Gastrocnemius medialis (tissue), 4 donors: ENCODE measurements around the gene LCN9. TPM values are rescaled to one million over a fixed set of nuclear protein-coding genes. Genes with fewer than 3 reads are reported as not detected.
"Not testable (repeated sequence)": the region's sequence is repeated elsewhere in the genome, so short reads cannot be mapped to it uniquely, and the experiment has no call there.

Source experiments
- ATAC-seq, 2 donors: fragments of 150-250 bp; one replicate each; pipeline ENCODE4 v1.9.1; 2016
- DNase-seq, 2 donors: peaks; one replicate each; pipeline ENCODE4 v3.0.0-alpha.2; 2019
- H3K27ac ChIP-seq, 4 donors: fragments of 200-600 bp; sonication (generic); 1 replicate in 1 of 4; 2 replicates in 3 of 4; pipeline ENCODE4 v1.5.1; 2016 to 2018; ENCODE audit warnings: mild to moderate bottlenecking in 2 of 4, moderate library complexity in 1 of 4
- H3K27me3 ChIP-seq, 3 donors: fragments of 200-600 bp; sonication (generic) in 2 of 3; 1 replicate in 1 of 3; 2 replicates in 2 of 3; pipeline versions ENCODE4 v1.5.1 to v1.6.0; 2016 to 2019; ENCODE audit warnings: mild to moderate bottlenecking in 1 of 3, moderate library complexity in 1 of 3
- H3K36me3 ChIP-seq, 2 donors: fragments of 200-600 bp; sonication (generic) in 1 of 2; one replicate each; pipeline ENCODE4 v1.5.1; 2017 to 2018
- H3K4me1 ChIP-seq, 2 donors: fragments of 200-600 bp; sonication (generic) in 1 of 2; one replicate each; pipeline ENCODE4 v1.5.1; 2016 to 2017; ENCODE audit warnings: mild to moderate bottlenecking in 2 of 2
- H3K4me3 ChIP-seq, 4 donors: fragments of 200-600 bp; sonication (generic) in 3 of 4; 1 replicate in 1 of 4; 2 replicates in 3 of 4; pipeline ENCODE4 v1.5.1; 2016 to 2019; ENCODE audit warnings: mild to moderate bottlenecking in 2 of 4
- H3K9me3 ChIP-seq, 3 donors: fragments of 200-600 bp; sonication (generic) in 2 of 3; 1 replicate in 1 of 3; 2 replicates in 2 of 3; pipeline ENCODE4 v1.5.1; 2016 to 2019
- CTCF ChIP-seq, 5 experiments: fragments of 450-650 bp in 3 of 5; fragments of 200-600 bp in 2 of 5; sonication (generic) in 2 of 5; IDR thresholded peaks in 4 of 5; conservative IDR thresholded peaks in 1 of 5; 1 replicate in 4 of 5; 2 replicates in 1 of 5; pipeline ENCODE4 v1.5.1; 2016 to 2019; ENCODE audit warnings: antibody characterized with exemption in 5 of 5, mild to moderate bottlenecking in 3 of 5, moderate library complexity in 3 of 5
- POLR2A ChIP-seq, 2 donors: fragments of 450-650 bp; IDR thresholded peaks; one replicate each; pipeline ENCODE4 v1.6.1; 2017; ENCODE audit warnings: antibody characterized with exemption in 2 of 2, mild to moderate bottlenecking in 2 of 2, moderate library complexity in 2 of 2
- in situ Hi-C, 4 donors: fragments of 200-750 bp; cut with MboI; loops; one replicate each; pipeline versions ENCODE4 v1.15.0 to v1.8.0; 2017; ENCODE audit warnings: low sequenced_read_pairs in 4 of 4
- intact Hi-C: fragments of 100-400 bp; cut with DNase I; formaldehyde crosslinking; loops from one replicate; pipeline ENCODE4 v1.15.1; 2023; ENCODE audit warnings: low total_unique reads
- total RNA-seq, 4 donors: library from RNA; depleted of rRNA; stranded (reverse); fragments of >200 nt; gene quantifications; one replicate each; pipeline versions ENCODE4 v1.1.0 to v1.2.3, GENCODE V29; 2016

Gene LCN9
- total RNA-seq, 4 donors from 2014 or later, result not detected

DNA sequence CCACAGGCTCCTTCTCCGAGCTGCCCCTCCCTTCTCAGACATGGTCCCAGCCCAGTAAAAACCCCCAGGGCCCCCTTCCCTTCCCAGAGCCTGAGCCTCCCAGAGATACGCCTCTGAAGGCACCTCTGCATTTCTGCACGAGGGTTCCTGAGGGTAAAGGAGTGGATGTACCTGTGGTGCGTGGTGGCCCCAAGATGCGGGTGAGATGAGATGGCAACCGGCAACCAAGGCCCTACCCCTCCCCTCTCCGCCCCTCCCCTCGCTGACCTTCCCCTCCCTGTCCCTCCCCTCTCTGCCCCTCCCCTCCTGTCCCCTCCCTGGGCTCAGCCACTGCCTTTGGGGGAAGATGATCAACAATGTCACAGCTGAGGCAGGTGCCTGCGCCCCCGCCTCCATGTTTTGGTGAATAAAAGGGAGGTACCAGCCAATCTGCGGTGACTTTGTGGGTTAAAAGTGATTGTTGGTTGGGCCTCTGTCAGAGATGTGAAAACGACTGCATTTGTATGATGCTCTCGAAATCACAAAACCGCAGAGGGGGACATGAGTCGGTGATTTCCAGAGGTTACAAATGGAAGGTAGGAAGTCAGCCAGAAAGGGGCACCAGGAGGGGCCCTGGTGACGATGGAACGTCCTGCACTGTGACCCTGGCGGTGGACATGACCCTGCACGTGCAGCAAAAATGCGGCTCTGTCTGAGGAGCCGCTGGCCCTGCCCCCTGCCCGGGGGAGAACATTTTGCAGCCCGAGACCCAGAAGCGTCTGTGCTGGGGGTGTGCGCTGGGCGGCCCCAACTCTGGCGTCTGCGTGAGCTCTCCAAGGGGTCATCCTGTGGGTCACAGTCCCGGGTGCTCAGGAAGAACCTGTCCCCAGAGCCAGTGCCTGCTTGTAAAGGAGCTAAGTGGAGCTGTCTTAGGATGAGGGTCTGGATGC, 3.7 kb downstream of the LCN9 start:
- Histone ChIP-seq H3K36me3 (no peaks in the 10 kb centered on the region), H3K27ac (no peak overlapping the region), H3K27me3 (peaks cover 4 to 19% (median 4%) of the 10 kb centered on the region in 3 donors), H3K9me3 (no peaks in the 10 kb centered on the region), H3K4me3 (no peak overlapping the region), H3K4me1 (no peaks in the 10 kb centered on the region)
- TF ChIP-seq POLR2A (IDR thresholded peaks at IDR 0.05), result no peak
- TF ChIP-seq CTCF (IDR thresholded peaks at IDR 0.05 in 4 of 5, conservative IDR thresholded peaks at IDR 0.05 in 1 of 5), result no peak
- in situ Hi-C loops (no loop called here), intact Hi-C loops (no loop called here)
- ATAC-seq (no peak), DNase-seq (no peak)

DNA sequence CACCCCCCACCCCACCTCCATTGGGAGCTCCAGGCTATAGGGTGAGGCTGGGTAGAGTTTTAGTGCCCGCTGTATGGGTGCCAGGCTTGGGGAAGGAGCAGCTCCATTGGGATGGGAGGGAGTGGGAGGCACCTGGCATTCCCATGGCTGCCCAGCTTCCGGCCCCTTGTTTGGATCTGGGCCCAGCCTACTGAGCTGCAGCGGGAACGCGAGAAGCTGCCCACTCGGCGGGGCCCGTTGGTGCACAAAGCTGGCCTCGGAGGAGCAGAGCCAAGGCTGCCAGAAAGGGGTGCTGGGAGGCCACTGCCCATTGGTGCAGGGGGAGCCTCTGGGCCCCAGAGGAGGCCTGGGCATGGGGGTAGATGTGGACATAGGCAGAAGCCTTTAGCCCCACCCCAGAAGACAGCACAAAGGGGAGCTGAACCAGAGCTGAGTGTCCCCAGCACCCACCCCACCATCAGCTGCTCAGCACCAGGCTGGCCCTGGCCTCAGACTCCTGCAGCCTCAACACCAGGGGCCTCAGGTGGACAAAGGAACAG, 4.4 kb downstream of the LCN9 start:
- no peaks in the 10 kb centered on the region for H3K9me3 ChIP-seq
- TF ChIP-seq CTCF (IDR thresholded peaks at IDR 0.05 in 4 of 5, conservative IDR thresholded peaks at IDR 0.05 in 1 of 5) (no peak), POLR2A (IDR thresholded peaks at IDR 0.05) (no peak)
- H3K4me3 ChIP-seq, result no peak overlapping the region
- intact Hi-C loops, result no loop called here
- ATAC-seq, result no peak
- H3K36me3 ChIP-seq, result no peaks in the 10 kb centered on the region
- DNase-seq, result no peak
- H3K27me3 ChIP-seq, result peaks cover 4 to 18% (median 10%) of the 10 kb centered on the region in 3 donors
- no peaks in the 10 kb centered on the region for H3K4me1 ChIP-seq
- H3K27ac ChIP-seq, result no peak overlapping the region
- in situ Hi-C loops, result no loop called here

- H3K9me3 ChIP-seq, H3K27ac ChIP-seq, intact Hi-C loops, H3K4me3 ChIP-seq, in situ Hi-C loops, H3K4me1 ChIP-seq, H3K36me3 ChIP-seq, DNase-seq, ATAC-seq: not testable (repeated sequence)
- H3K27me3 ChIP-seq, result peaks cover 4 to 21% (median 11%) of the 10 kb centered on the region in 3 donors
These were observed 5.9 kb downstream of the LCN9 start for GRCh38 chr9:135669018-135669417.

DNA sequence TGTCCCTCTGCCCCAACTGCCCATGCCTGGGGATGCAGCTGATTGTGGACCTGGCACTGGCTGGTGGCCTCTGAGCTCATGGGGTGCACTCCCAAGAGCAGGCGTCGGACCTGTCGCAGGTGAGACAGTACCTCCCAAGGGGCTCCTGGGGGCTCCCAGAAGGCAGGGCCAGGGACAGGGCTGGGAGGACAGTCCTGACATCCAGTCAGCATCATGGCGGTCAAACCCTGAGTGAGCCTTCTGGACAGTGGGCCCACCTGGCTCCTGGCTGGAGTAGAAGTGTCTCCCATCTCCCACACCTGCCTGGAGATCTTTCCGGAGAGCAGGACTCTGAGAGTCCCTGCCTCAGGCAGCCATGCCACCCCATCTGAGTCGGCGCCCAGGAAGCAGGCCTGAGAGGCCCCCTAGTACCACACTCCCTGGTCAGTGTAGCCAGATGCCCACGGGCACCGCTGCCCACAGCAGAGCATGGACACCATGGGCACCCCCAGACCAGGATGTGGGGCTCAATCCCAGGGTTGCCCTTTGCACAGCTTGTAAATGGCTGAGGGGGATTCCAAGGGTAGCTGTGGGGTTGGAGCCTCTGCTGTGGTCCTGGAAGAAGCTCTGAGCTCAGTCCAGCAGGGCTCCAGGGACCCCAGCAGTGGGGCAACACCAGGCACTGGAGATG, 6.6 kb downstream of the LCN9 start:
- Histone ChIP-seq H3K4me3 (no peak overlapping the region), H3K4me1 (no peaks in the 10 kb centered on the region), H3K36me3 (no peaks in the 10 kb centered on the region), H3K27me3 (peaks cover 4 to 21% (median 11%) of the 10 kb centered on the region in 3 donors), H3K27ac (no peak overlapping the region), H3K9me3 (no peaks in the 10 kb centered on the region)
- in situ Hi-C loops, result no loop called here
- DNase-seq (no peak), ATAC-seq (no peak)
- TF ChIP-seq POLR2A (IDR thresholded peaks at IDR 0.05) (no peak), CTCF (IDR thresholded peaks at IDR 0.05 in 4 of 5, conservative IDR thresholded peaks at IDR 0.05 in 1 of 5) (no peak)
- intact Hi-C loops, result loop anchor here (2.0 kb wide), 1 partner anchor 21 kb away; no protein-coding TSS in a partner anchor
